DLD1 (cell line): ENCODE measurements around the gene MKLN1.

Experiments
- in situ Hi-C: cut with HindIII; loops from 2 replicates; pipeline ENCODE4 v1.10.0; 2017; ENCODE audit warnings: low sequenced_read_pairs

The MKLN1 gene

DNA sequence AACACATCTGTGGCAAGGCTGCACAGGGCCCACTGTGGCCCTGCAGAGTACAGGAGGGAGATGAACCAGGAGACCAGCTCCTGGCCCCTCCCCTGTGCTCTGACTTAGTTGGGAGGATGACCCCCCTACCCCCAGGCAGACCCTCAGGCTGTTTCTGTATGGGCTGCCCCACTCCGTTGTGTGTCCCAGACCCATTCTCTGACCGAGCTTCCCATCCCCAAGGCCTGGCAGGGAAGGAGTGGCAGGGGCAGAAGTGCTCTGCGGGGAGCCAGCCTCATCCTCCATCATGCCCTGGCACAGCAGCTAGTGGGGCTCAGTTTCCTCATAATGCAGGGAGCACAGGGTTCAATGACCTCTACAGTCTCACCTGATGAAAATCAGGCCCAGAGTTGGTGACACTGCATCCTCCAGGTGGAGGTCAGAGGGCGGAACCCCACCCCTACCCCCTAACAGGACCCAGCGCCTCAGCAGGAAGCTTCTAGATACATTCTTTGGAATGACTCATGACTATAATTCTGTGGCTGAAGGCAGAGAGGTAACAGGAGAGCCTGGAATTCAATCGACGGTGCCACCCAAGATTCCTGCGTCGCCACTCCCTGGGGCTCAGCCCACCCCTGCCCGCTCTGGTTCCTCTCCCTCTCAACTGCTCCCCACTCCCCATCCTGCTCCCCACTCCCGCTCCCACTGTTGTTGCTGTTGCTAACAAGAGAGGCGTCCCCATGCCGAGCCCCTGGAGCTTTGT is 210.6 kb downstream of the MKLN1 start:
- in situ Hi-C loops: no loop called here

DNA sequence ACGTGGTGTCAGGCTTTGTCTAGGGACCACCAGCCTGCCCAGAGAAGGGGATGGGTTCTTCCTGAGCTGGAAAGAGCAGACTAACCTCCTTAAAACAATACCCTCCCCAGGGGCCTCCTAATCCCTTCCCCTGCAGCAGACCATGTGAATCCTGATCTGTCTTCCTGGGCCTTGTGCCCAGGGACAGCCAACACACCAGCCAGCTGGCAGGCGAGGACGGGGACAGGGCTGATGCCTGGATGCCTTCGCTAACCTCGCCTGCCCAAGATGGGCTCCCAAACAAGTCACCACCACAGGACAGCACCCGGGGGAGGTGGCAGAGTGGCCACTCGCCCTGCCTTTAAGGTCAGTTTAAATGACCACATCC is 211.1 kb downstream of the MKLN1 start:
- in situ Hi-C loops: no loop called here

DNA sequence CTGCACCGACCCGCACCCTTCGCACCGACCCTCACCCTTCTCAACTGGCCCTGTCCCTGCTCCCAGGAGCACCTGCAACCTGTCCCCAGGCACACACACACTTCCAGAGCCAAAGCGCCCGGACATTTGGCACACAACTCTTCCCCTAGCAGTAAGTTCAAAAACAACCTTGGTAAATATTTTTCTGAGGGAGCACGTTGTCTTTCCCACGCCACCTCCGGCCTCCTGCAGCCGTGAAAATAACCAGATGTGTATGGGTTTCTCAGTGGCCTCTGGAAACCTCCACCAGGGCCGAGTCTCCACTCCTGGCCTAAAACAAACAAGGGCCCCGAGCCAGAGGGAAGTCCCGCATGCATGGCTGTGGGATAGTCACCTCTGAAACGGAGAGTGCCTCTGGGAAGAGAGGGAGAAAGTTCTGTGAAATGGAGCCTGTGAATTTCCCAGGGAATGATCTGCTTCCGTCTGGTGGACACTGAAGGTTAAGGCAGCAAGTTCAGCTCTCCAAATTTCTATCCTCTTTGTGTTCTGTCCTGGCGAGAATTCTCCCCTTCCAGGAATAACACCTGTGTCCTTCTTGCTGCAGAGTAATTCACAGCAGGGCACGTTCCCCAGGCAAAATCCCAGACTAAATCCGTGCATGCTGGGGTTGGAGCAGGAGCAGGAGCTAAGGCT is 213.0 kb downstream of the MKLN1 start:
- in situ Hi-C loops: no loop called here

DNA sequence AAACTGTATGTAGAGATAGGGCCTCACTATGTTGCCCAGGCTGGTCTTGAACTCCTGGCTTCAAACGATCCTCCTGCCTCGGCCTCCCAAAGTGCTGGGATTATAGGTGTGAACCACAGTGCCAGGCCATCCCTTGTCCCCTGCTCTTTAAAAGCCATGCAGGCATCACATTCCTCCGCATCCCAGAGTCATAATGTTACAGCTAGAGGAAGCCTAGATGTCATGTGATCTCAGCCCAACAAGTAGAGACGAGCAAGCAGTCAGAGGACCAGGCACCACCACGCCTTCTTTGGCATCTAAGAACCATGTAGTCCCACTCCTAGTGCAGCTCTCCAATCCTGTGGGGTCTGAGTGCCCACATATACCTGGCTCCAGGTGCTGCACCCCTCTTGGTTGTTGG is 215.6 kb downstream of the MKLN1 start:
- in situ Hi-C loops: no loop called here

DNA sequence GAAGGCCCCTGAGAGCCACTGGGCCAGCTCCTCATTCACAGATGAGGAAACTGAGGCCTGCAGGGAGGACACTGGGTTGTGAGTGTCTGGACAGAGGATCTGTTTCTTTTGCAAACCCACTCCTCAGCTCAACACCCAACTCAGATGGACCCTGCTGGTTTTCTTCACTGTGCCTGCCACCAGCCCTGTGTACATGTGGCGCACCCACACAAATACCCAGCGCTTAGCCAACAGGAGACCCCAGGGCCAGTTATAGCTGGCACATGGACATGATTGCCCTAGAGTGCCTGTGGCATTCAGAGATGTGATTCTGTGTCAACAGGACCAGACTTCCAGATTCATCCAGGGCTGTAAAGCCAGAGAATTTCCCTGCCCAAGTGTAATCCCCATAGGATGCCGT is 216.3 kb downstream of the MKLN1 start:
- in situ Hi-C loops: no loop called here

DNA sequence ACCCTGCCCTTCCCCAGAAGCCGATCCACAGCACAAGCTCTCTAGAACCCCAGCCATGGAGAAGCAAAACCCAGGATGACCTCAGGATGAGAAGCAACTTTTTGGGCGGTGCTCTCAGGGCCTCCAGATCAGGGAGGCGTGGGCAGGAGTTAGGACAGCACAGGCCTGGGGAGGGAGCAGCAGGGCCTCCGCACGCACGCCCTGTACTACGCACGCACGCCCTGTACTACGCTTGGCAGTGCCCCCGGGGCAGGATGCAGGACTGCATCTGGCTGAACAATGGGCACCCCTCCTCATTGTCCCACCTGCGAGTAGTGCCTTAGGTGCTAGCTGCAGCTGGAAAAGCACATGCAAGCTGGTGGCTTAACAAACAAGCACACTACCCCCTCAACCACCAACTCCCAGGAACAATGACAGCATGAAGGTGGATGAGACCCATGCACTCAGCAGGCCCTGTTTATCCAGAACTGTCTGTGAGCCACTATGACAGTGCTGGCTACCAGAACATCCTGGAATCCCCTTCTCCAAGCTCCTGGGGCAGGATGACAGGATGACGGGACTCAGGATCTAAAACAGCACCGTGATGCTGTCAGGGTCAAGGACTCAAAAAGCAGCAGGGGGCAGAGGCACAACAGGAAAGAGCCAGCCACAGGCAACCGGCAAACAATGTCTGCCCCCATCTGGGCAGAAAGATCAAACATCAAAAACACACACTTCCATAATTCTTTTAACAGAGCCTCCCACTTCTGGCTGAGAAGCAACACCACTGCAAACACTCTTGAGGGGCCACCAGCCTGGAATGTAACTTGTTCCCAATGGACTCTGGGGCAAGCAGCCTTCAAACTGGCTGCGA is 217.0 kb downstream of the MKLN1 start:
- in situ Hi-C loops: no loop called here

DNA sequence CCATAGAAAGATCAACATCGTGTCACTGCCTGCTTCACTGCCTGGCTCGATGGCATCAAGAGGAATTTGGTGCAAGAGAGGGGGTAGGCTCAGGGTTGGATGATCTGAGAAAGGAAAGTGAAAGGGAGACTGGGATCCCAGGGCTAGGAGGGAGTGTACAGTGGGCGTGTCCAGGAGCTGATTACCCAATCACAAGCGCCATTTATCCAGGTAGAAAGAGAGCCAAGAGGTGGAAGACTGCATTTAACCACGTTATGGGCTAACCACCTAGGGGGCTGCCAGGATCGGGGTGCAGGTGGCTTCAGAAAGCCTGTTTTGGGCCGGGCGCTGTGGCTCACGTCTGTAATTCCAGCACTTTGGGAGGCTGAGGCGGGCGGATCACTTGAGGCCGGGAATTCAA is 218.4 kb downstream of the MKLN1 start:
- in situ Hi-C loops: no loop called here
